Hepatocyte (in vitro differentiated cells): ENCODE data around the gene CTSH. TPM values are rescaled to one million over a fixed set of nuclear protein-coding genes. Genes with fewer than 3 reads are reported as not detected.

ENCODE experiments used
- DNase-seq: peaks from one replicate; pipeline ENCODE4 v3.0.0-alpha.2; 2016; ENCODE audit warnings: low spot score
- H2AFZ ChIP-seq: fragments of 200-600 bp; sonication (generic); 2 replicates; pipeline ENCODE4 v1.6.0; 2016; ENCODE audit warnings: antibody characterized with exemption, mild to moderate bottlenecking
- H3K27ac ChIP-seq: fragments of 200-600 bp; sonication (generic); 2 replicates; pipeline ENCODE4 v1.5.1; 2016; ENCODE audit warnings: mild to moderate bottlenecking
- H3K27me3 ChIP-seq: fragments of 200-600 bp; sonication (generic); 2 replicates; pipeline ENCODE4 v1.6.1; 2016
- H3K36me3 ChIP-seq: fragments of 200-600 bp; sonication (generic); replicated peaks from 2 replicates; pipeline ENCODE4 v1.5.1; 2016; ENCODE audit warnings: low read depth; ENCODE audit not compliant: insufficient read depth
- H3K4me1 ChIP-seq: fragments of 200-600 bp; sonication (generic); 2 replicates; pipeline ENCODE4 v1.5.1; 2016; ENCODE audit warnings: mild to moderate bottlenecking, moderate library complexity; ENCODE audit not compliant: insufficient read depth
- H3K4me2 ChIP-seq: fragments of 200-600 bp; sonication (generic); 2 replicates; pipeline ENCODE4 v1.6.0; 2016
- H3K4me3 ChIP-seq: fragments of 200-600 bp; sonication (generic); 2 replicates; pipeline ENCODE4 v1.5.1; 2016; ENCODE audit warnings: mild to moderate bottlenecking
- H3K79me2 ChIP-seq: fragments of 200-600 bp; sonication (generic); 2 replicates; pipeline ENCODE4 v1.6.0; 2017; ENCODE audit warnings: mild to moderate bottlenecking
- H3K9me2 ChIP-seq: fragments of 200-600 bp; sonication (generic); replicated peaks from 2 replicates; pipeline ENCODE4 v1.6.0; 2017; ENCODE audit warnings: mild to moderate bottlenecking; ENCODE audit not compliant: insufficient read depth
- H3K9me3 ChIP-seq: fragments of 200-600 bp; sonication (generic); 2 replicates; pipeline ENCODE4 v1.5.1; 2016; ENCODE audit warnings: low read depth, mild to moderate bottlenecking
- H4K20me1 ChIP-seq: fragments of 200-600 bp; sonication (generic); 2 replicates; pipeline ENCODE4 v1.6.0; 2016; ENCODE audit warnings: mild to moderate bottlenecking; ENCODE audit not compliant: insufficient read depth, poor library complexity, severe bottlenecking
- CTCF ChIP-seq: fragments of 200-600 bp; sonication (generic); IDR thresholded peaks from 2 replicates; pipeline ENCODE4 v1.5.1; 2016; ENCODE audit warnings: antibody characterized with exemption, mild to moderate bottlenecking; ENCODE audit not compliant: poor library complexity
- EZH2 ChIP-seq: fragments of 200-600 bp; sonication (generic); IDR thresholded peaks from 2 replicates; pipeline ENCODE4 v1.6.1; 2016; ENCODE audit warnings: antibody characterized with exemption, mild to moderate bottlenecking, borderline replicate concordance
- EZH2phosphoT487 ChIP-seq: fragments of 200-600 bp; sonication (generic); IDR thresholded peaks from one replicate; pipeline ENCODE4 v1.6.1; 2018; ENCODE audit warnings: antibody characterized with exemption, mild to moderate bottlenecking, low read depth, moderate library complexity; ENCODE audit not compliant: unreplicated experiment, severe bottlenecking
- WGBS: methylation state at CpG from one replicate; pipeline ENCODE4 v1.1.6; 2016; ENCODE audit warnings: low lambda C conversion rate; ENCODE audit errors: missing lambda C conversion rate; 5-methylcytosine and 5-hydroxymethylcytosine counted together
- polyA plus RNA-seq: library from polyadenylated mRNA; unstranded; fragments of >200 nt; fragmentation: Nextera tagmentation; extraction: Ambion mirVana; gene quantifications from 2 replicates; pipeline ENCODE4 v1.2.1, GENCODE V29; 2016
- total RNA-seq: library from RNA; depleted of rRNA; stranded (reverse); fragments of >200 nt; gene quantifications from 2 replicates; pipeline ENCODE4 v1.2.3, GENCODE V29; 2014

CTSH gene
- total and polyA plus RNA-seq, 2 experiments from 2014 or later, result 521 to 610 TPM

- no peak overlapping the region for H2AFZ ChIP-seq
- peaks cover 92% of the 10 kb centered on the region for H3K79me2 ChIP-seq
- peaks cover 9% of the 10 kb centered on the region for H3K36me3 ChIP-seq
- no peak overlapping the region for H3K27ac ChIP-seq
- WGBS, result 94% methylated on average over 3 of the region's 3 CpGs
- no peak overlapping the region for H3K4me2 ChIP-seq
- no peaks in the 10 kb centered on the region for H3K9me3 ChIP-seq
- H3K27me3 ChIP-seq, result no peaks in the 10 kb centered on the region
- peaks cover 91% of the 10 kb centered on the region for H4K20me1 ChIP-seq
- no peaks in the 10 kb centered on the region for H3K4me1 ChIP-seq
- H3K4me3 ChIP-seq, result no peak overlapping the region
- TF ChIP-seq EZH2 (no peak), CTCF (no peak), EZH2phosphoT487 (no peak)
- no peaks in the 10 kb centered on the region for H3K9me2 ChIP-seq
- DNase-seq, result no peak
Observed at GRCh38 chr15:78895471-78895870, 49.4 kb downstream of the CTSH start.

- 74% methylated on average over 2 of the region's 2 CpGs for WGBS
- no peaks in the 10 kb centered on the region for H3K9me2 ChIP-seq
- DNase-seq, result no peak
- peaks cover 91% of the 10 kb centered on the region for H4K20me1 ChIP-seq
- no peak overlapping the region for H3K4me3 ChIP-seq
- H3K79me2 ChIP-seq, result peaks cover 94% of the 10 kb centered on the region
- H3K4me1 ChIP-seq, result no peaks in the 10 kb centered on the region
- no peaks in the 10 kb centered on the region for H3K27me3 ChIP-seq
- peaks cover 9% of the 10 kb centered on the region for H3K36me3 ChIP-seq
- H2AFZ ChIP-seq, result no peak overlapping the region
- H3K27ac ChIP-seq, result no peak overlapping the region
- TF ChIP-seq EZH2, result no peak
- no peak for TF ChIP-seq EZH2phosphoT487
- no peak for TF ChIP-seq CTCF
- no peak overlapping the region for H3K4me2 ChIP-seq
- H3K9me3 ChIP-seq, result no peaks in the 10 kb centered on the region
Observed at GRCh38 chr15:78893538-78893937, 51.3 kb downstream of the CTSH start.

DNA sequence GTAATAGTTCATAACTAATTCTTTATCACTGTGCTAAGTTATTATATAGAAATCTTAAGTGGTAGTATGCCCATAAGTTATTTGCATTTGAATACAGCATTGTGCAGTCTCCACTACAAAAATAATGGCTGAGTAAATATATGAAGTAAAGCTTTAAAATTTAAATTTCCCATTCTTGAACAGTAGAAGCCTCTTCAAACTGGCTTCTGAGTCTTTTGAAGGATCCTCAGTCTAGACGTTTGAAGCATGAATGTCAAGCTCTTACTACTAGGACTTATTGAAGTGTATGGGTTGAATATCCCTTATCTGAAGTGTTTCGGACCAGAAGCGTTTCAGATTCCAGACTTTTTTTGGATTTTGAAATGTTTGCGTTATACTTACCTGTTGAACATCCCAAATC, 55.8 kb downstream of the CTSH start:
- Histone ChIP-seq H3K4me1 (no peaks in the 10 kb centered on the region), H3K27me3 (no peaks in the 10 kb centered on the region), H3K79me2 (peaks cover 100% of the 10 kb centered on the region), H2AFZ (no peak overlapping the region), H3K36me3 (peaks cover 10% of the 10 kb centered on the region), H3K27ac (no peak overlapping the region), H3K4me2 (no peak overlapping the region), H3K9me2 (no peaks in the 10 kb centered on the region), H4K20me1 (peaks cover 99% of the 10 kb centered on the region), H3K9me3 (no peaks in the 10 kb centered on the region), H3K4me3 (no peak overlapping the region)
- WGBS, result 91% methylated on average over 4 of the region's 4 CpGs
- no peak for DNase-seq
- TF ChIP-seq CTCF (no peak), EZH2 (no peak), EZH2phosphoT487 (no peak)

GRCh38 chr15:78881681-78882080, 63.2 kb downstream of the CTSH start:
- no peaks in the 10 kb centered on the region for H3K36me3 ChIP-seq
- WGBS, result 97% methylated on average over 1 of the region's 1 CpG

More at GRCh38 chr15:78881681-78882080, 63.2 kb downstream of the CTSH start:
- peaks cover 100% of the 10 kb centered on the region for H3K79me2 ChIP-seq
- DNase-seq, result peak; percentile 14
- no peak overlapping the region for H3K4me3 ChIP-seq
- H3K4me2 ChIP-seq, result no peak overlapping the region
- no peak overlapping the region for H3K27ac ChIP-seq
- peaks cover 28% of the 10 kb centered on the region for H3K4me1 ChIP-seq
- no peaks in the 10 kb centered on the region for H3K27me3 ChIP-seq
- no peaks in the 10 kb centered on the region for H3K9me2 ChIP-seq
- H4K20me1 ChIP-seq, result peaks cover 100% of the 10 kb centered on the region
- H2AFZ ChIP-seq, result no peak overlapping the region
- no peaks in the 10 kb centered on the region for H3K9me3 ChIP-seq
- TF ChIP-seq EZH2 (no peak), CTCF (no peak), EZH2phosphoT487 (no peak)
